A673 (cell line): ENCODE measurements around the gene FHDC1. TPM values are rescaled to one million over a fixed set of nuclear protein-coding genes. Genes with fewer than 3 reads are reported as not detected.

Source experiments
- BruUV-seq: library from RNA; stranded (reverse); fragments of 400-500 nt; replicated peaks from 2 replicates; lab custom pipeline; 2021; lab: Mats Ljungman, UMichigan
- CTCF ChIA-PET: fragments of 300-600 bp; sonication (Branson Sonifier 250); formaldehyde crosslinking; loops from one replicate; lab custom pipeline; 2022; ENCODE audit warnings: antibody characterized with exemption; lab: Charles Lee
- POLR2A ChIA-PET: fragments of 300-600 bp; sonication (Branson Sonifier 250); formaldehyde crosslinking; loops from one replicate; lab custom pipeline; 2022; ENCODE audit warnings: antibody characterized with exemption; ENCODE audit not compliant: low non-redundant PET; lab: Charles Lee
- DNase-seq: peaks from one replicate; pipeline ENCODE4 v3.0.0-alpha.2; 2015; ENCODE audit warnings: low spot score
- H3K27ac ChIP-seq: fragments of 200-600 bp; sonication (generic); 2 replicates; pipeline ENCODE4 v1.5.1; 2016; ENCODE audit warnings: mixed run types, low read depth, mild to moderate bottlenecking, mixed read lengths, antibody characterized with exemption, low read length; ENCODE audit not compliant: poor library complexity, severe bottlenecking
- H3K27me3 ChIP-seq: fragments of 200-600 bp; sonication (generic); replicated peaks from 2 replicates; pipeline ENCODE4 v1.6.1; 2017; ENCODE audit warnings: mixed run types, low read depth, mild to moderate bottlenecking, mixed read lengths, antibody characterized with exemption, low read length; ENCODE audit not compliant: insufficient read depth, poor library complexity
- H3K36me3 ChIP-seq: fragments of 200-600 bp; sonication (generic); 2 replicates; pipeline ENCODE4 v1.6.1; 2016; ENCODE audit warnings: mixed run types, mild to moderate bottlenecking, mixed read lengths, antibody characterized with exemption, low read length; ENCODE audit not compliant: insufficient read depth, poor library complexity, severe bottlenecking
- H3K4me1 ChIP-seq: fragments of 200-600 bp; sonication (generic); 2 replicates; pipeline ENCODE4 v1.6.1; 2017; ENCODE audit warnings: mixed run types, mild to moderate bottlenecking, mixed read lengths, antibody characterized with exemption, low read length; ENCODE audit not compliant: insufficient read depth, poor library complexity, severe bottlenecking
- H3K4me3 ChIP-seq: fragments of 200-600 bp; sonication (generic); 2 replicates; pipeline ENCODE4 v1.5.1; 2016; ENCODE audit warnings: low read depth, mixed run types, mild to moderate bottlenecking, mixed read lengths, low read length; ENCODE audit not compliant: poor library complexity, severe bottlenecking
- H3K9me3 ChIP-seq: fragments of 200-600 bp; sonication (generic); 2 replicates; pipeline ENCODE4 v1.6.1; 2016; ENCODE audit warnings: mixed run types, low read depth, mild to moderate bottlenecking, mixed read lengths, antibody characterized with exemption, low read length; ENCODE audit not compliant: poor library complexity, severe bottlenecking
- EZH2 ChIP-seq: fragments of 200-600 bp; sonication (generic); IDR thresholded peaks from 2 replicates; pipeline ENCODE4 v1.6.1; 2017; ENCODE audit warnings: borderline replicate concordance, low read depth, mild to moderate bottlenecking, mixed read lengths, antibody characterized with exemption, low read length; ENCODE audit not compliant: poor library complexity, severe bottlenecking
- intact Hi-C: fragments of 100-400 bp; cut with micrococcal nuclease; formaldehyde crosslinking; loops from one replicate; pipeline ENCODE4 v1.10.0; 2022; ENCODE audit not compliant: unreplicated experiment
- total RNA-seq: library from RNA; stranded (reverse); gene quantifications from 2 replicates; pipeline ENCODE4 v1.2.3, GENCODE V29; 2021
- TF ChIP-seq, protein P1 (sequence below): fragments of 300-800, 200-600 bp; sonication (generic); conservative IDR thresholded peaks from 2 replicates; pipeline ENCODE4 v1.5.1; 2017; ENCODE audit warnings: low read depth, mild to moderate bottlenecking, antibody characterized with exemption, low read length, moderate library complexity, mixed read lengths

FHDC1 gene
- total RNA-seq, 1 experiment from 2014 or later = 0.26 TPM

GRCh38 chr4:152997771-152998487 is 61.8 kb downstream of the FHDC1 start:
- H3K27me3 ChIP-seq = no peaks in the 10 kb centered on the region
- no peak for TF ChIP-seq EZH2
- TF ChIP-seq, protein P1, sequence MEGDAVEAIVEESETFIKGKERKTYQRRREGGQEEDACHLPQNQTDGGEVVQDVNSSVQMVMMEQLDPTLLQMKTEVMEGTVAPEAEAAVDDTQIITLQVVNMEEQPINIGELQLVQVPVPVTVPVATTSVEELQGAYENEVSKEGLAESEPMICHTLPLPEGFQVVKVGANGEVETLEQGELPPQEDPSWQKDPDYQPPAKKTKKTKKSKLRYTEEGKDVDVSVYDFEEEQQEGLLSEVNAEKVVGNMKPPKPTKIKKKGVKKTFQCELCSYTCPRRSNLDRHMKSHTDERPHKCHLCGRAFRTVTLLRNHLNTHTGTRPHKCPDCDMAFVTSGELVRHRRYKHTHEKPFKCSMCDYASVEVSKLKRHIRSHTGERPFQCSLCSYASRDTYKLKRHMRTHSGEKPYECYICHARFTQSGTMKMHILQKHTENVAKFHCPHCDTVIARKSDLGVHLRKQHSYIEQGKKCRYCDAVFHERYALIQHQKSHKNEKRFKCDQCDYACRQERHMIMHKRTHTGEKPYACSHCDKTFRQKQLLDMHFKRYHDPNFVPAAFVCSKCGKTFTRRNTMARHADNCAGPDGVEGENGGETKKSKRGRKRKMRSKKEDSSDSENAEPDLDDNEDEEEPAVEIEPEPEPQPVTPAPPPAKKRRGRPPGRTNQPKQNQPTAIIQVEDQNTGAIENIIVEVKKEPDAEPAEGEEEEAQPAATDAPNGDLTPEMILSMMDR = no peak
- H3K4me3 ChIP-seq = no peak overlapping the region
- no peak overlapping the region for H3K27ac ChIP-seq
- intact Hi-C loops = no loop called here
- POLR2A ChIA-PET = no interaction called here
- H3K9me3 ChIP-seq = no peaks in the 10 kb centered on the region
- no peak for DNase-seq
- BruUV-seq = no TSS peak
- H3K36me3 ChIP-seq = no peaks in the 10 kb centered on the region
- peaks cover 52% of the 10 kb centered on the region for H3K4me1 ChIP-seq
- CTCF ChIA-PET = no interaction called here

GRCh38 chr4:152998861-152999260 is 62.7 kb downstream of the FHDC1 start:
- ChIA-PET POLR2A (no interaction called here), CTCF (no interaction called here)
- Histone ChIP-seq H3K9me3 (no peaks in the 10 kb centered on the region), H3K36me3 (no peaks in the 10 kb centered on the region), H3K4me3 (no peak overlapping the region), H3K27ac (peak overlapping the region; percentile 56), H3K4me1 (peaks cover 53% of the 10 kb centered on the region), H3K27me3 (no peaks in the 10 kb centered on the region)
- BruUV-seq = no TSS peak
- no peak for TF ChIP-seq EZH2
- TF ChIP-seq, protein P1 = no peak
- no peak for DNase-seq
- intact Hi-C loops = no loop called here

DNA sequence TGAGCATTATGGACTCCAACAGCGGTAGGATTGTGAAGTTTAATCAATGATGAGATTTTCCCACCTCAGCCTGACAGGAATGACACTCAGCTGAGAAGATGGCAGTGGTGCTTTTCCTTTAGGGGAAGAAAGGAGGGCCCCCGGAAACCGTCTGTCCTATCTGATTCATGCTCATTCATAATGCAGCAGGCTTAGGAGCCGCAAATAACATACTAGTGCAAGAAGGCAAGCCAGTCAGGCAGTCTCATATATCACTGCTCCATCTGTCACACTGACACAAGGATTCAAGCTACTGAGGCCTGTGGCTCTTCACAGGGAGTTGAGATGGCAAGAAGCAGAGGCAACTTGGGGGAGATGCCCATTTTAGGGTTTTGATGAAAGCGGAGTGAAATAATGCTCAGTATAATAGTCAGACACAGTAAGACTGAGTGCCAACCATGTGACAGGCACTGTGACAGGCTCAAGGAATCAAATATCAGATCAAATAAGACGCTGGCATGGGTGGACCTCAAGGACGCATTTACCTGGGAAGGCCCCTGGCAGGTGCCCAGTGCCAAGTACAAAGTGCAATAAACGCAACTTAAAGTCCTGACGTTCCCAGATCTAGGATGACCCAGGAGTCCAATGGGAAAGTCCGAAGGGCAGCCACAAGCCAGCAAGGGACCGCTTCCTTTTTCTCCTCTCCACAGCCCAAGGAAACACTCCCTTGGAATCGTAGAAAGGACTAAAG is 63.4 kb downstream of the FHDC1 start:
- Histone ChIP-seq H3K9me3 (no peaks in the 10 kb centered on the region), H3K27me3 (no peaks in the 10 kb centered on the region), H3K4me3 (no peak overlapping the region), H3K36me3 (no peaks in the 10 kb centered on the region), H3K4me1 (peaks cover 59% of the 10 kb centered on the region), H3K27ac (peak overlapping the region; percentile 59)
- intact Hi-C loops = no loop called here
- POLR2A ChIA-PET = interaction anchor here (0.7 kb wide), 1 partner anchor 461 kb away, joined by 4 read pairs; no protein-coding TSS in a partner anchor
- CTCF ChIA-PET = no interaction called here
- DNase-seq = peak; percentile 85
- TF ChIP-seq EZH2 = no peak
- TF ChIP-seq, protein P1 = no peak
- BruUV-seq = no TSS peak
